GM21786 (cell line): ENCODE measurements around the gene EPS8L2.

Experiments used
- ATAC-seq: cut with Tn5 transposase; IDR thresholded peaks from one replicate; pipeline ENCODE4 v1.9.1; 2021; ENCODE audit not compliant: unreplicated experiment

EPS8L2 gene

DNA sequence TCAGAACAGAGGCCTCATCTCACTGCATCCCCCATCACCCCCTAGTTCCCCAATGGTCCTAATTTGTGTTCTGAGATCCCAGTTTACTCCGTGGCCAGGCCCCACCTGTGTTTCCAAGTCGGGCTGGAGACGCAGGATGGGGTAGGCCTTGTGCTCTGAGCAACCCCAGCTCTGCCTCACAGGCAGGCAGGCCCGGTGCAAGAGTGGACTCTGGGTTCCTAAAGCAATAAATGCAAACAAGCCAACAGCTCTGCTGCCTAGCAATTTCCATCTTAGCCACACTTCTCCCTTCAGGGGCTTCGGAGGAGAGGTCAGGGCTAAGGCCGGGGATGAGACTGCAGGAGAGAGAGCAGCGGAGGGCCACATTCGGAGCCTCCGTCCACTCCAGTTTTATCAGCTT is 2.5 kb upstream of the EPS8L2 start:
- ATAC-seq: no peak

- ATAC-seq: no peak
Measured at GRCh38 chr11:704228-704674, 1.8 kb upstream of the EPS8L2 start.

DNA sequence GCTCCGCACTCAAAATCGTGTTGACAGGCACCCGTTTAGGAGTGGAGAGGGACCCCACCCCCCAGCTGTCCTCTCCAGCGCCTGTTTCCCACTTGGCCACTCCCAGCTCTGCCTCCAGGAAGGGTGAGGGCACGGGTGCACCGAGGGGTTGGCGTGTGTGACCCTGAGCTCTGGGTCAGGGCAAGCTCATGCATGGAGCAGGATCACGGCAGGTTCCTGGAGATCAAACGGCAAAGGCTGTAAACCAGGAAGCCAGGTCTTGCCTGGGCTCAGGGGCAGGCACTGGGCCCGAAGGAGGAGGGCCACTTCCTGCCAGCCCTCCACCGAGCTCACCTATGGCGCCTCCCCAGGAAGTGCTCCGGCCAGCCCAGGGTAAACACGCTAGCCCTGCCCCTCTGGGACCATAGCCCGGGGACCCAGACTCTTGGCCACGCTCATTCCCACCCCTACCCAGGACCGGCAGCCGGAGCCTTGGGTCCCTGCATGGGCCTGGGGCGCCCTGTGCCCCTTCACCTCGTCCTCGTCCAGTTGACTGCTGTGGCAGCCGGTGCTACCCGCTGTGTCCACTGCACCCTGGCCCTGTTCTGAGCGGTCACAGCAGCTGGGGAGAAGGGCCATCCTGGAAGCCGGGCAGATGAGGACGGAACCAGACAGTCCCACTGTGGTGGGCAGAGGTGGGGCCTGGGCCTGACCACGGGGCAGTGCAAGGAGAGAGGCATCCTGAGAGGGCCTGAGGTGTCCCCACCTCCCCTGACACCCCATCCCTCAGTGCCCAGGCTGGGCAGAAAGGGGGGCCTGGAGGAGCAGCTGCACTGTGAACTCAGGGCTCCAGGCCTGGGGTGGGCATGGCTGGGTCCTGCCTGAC is 1.0 kb upstream of the EPS8L2 start:
- ATAC-seq: no peak

GRCh38 chr11:706439-706956 is 467 bp downstream of the EPS8L2 start:
- ATAC-seq: no peak

DNA sequence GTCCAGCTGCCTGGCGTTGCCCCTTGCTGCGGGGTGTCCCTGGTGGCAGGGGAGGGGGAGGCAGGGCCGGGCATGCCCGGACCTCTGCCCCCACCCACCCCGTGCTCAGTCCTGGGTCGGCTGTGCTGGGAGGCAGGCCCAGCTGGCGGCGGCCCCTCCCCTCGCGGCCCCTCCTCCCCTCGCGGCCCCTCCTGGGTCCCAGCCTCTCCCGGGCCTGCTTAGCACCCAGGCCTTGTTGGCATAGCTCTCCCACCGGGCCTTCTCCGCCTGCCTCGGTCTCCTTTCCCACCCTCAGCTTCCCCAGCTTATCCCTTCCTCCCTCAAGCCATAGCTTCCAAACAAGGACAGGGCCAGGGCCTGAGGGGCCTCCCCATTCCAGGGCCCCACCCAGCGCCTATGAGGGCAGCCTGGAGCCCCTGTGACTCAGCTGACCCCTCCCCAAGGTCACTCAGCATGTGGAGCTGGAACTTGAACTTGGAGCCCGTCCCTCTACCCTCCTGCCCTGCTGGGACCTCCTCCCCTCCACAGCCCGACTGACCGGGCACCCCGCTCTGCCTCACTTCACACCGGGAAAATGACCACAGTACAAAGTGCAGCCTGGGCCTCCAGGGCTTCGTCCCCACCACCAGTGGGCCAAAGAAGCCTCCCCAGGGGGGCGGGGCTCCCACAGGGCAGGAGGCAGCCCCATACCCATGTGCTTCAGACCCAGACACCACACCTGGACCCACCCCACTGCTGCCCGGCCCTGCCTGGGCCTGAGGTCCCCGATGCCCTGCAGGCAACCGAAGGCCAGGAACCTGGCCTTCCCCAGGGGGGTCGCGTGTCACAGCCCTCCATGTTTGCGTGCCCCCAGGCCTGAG is 1.2 kb downstream of the EPS8L2 start:
- ATAC-seq: no peak

GRCh38 chr11:707817-708420 is 1.9 kb downstream of the EPS8L2 start:
- no peak for ATAC-seq

DNA sequence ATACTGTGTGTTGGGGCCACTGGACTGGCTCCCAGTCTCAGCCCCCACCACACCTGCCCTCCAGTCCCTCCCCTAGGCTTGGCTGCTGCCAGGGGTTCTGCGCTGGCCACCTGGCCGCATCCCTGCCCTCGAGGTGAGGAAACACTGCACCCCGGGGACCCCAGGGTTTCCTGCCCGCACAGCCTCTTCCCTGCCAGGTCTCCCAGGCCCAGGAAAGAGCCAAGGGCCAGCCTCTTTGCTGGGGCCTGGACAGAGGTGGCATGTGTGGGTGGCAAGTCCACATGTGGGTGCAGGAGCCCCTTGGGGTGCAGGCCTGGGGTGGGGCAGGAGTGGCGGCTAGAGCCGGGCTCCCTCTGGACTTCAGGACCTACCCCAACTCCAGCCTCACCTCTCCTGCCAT is 2.5 kb downstream of the EPS8L2 start:
- no peak for ATAC-seq

- no peak for ATAC-seq
Measured at GRCh38 chr11:709109-709997, 3.3 kb downstream of the EPS8L2 start.

- no peak for ATAC-seq
Measured at GRCh38 chr11:714436-714835, 8.4 kb downstream of the EPS8L2 start.

GRCh38 chr11:719214-720016 is 13.4 kb downstream of the EPS8L2 start:
- ATAC-seq: no peak

DNA sequence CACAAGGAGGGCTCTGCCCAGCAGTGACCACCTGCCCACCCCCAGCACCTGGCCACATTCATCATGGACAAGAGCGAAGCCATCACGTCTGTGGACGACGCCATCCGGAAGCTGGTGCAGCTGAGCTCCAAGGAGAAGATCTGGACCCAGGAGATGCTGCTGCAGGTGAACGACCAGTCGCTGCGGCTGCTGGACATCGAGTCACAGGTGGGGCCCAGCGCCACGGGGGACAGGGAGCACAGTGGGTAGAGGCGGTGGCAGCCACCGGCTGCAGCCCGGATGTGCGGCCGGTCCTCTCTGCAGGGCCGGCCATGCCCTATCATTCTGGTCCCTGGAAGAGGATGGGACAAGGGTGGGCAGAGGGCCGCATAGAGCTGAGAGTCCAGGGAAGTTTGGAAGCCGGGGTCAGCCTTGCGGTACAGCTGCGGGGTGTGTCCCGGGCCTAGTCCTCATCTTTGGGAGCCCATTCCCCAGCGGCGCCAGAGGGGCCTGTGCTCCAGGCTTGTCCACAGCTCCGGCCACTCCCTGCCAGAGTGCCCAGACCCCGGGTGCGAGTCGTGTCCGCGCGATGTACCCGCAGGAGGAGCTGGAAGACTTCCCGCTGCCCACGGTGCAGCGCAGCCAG is 14.1 kb downstream of the EPS8L2 start:
- no peak for ATAC-seq

DNA sequence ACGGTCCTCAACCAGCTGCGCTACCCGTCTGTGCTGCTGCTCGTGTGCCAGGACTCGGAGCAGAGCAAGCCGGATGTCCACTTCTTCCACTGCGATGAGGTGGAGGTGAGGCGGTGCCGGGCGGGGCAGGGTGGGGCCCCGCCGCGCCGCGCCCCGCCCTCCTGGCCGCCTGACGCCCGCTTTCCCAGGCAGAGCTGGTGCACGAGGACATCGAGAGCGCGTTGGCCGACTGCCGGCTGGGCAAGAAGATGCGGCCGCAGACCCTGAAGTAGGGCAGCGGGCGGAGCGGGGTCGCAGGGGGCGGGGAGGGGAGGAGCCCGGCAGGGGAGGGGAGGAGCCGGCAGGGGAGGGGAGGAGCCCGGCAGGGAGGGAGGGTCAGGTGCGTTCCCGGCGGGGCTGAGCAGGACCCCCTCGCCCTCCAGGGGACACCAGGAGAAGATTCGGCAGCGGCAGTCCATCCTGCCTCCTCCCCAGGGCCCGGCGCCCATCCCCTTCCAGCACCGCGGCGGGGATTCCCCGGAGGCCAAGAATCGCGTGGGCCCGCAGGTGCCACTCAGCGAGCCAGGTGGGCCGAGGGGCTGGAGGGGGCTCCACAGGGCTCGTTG is 14.7 kb downstream of the EPS8L2 start:
- no peak for ATAC-seq

- no peak for ATAC-seq
Measured at GRCh38 chr11:721247-721740, 15.3 kb downstream of the EPS8L2 start.

GRCh38 chr11:721741-722345 is 15.8 kb downstream of the EPS8L2 start:
- no peak for ATAC-seq

- ATAC-seq: no peak
Measured at GRCh38 chr11:722346-722811, 16.3 kb downstream of the EPS8L2 start.

- ATAC-seq: no peak
Measured at GRCh38 chr11:723120-723883, 17.3 kb downstream of the EPS8L2 start.
